Measurements from ENCODE around the gene HS6ST3. TPM values are rescaled to one million over a fixed set of nuclear protein-coding genes. Genes with fewer than 3 reads are reported as not detected.

HS6ST3 gene
- total and polyA plus RNA-seq, 9 of the 15 experiments (the other 6 are each of a cell fraction or from before 2014, with no cell fraction given) = not detected

DNA sequence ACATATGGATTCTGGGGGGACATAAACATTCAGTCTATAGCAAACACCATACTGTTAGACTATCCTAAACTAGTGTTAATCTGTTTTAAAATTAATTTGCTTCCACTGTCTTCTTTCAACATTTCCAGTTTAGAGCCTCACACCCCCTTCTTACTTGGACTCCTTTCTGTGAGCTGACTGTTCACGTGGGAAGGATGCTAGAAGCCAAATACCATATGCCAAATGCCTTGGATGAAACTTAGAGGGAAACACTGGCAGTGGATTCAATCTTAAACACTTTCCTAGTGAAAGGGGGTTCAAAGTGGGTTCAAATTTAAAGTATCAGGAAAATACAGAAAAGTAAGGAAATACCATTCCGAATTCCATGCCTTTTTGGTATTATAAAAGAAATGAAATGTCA lies 113.6 kb downstream of the HS6ST3 start:
- FAIRE-seq = no peak
- intact Hi-C loops (cut with micrococcal nuclease) = no loop called here
- 0% methylated on average over 2 of the region's 2 CpGs for WGBS (ENCODE audit: insufficient coverage, low coverage, missing lambda C conversion rate)
- no peak for TF ChIP-seq COPS2 (conservative IDR thresholded peaks at IDR 0.05)
- TF ChIP-seq BDP1 (IDR thresholded peaks at IDR 0.05; ENCODE audit: insufficient read depth, insufficient read length) = no peak
- no peak for TF ChIP-seq GMEB1 (CRISPR knock-in tag; IDR thresholded peaks at IDR 0.05)
- TF ChIP-seq ZNF165 (CRISPR knock-in tag; IDR thresholded peaks at IDR 0.05; ENCODE audit: borderline replicate concordance) = no peak
- TF ChIP-seq CREB3L1 (IDR thresholded peaks at IDR 0.05; ENCODE audit: borderline replicate concordance, low read depth) = no peak
- TF ChIP-seq C11orf30 (IDR thresholded peaks at IDR 0.05; ENCODE audit: low read depth) = no peak
- TF ChIP-seq ZNF561 (CRISPR knock-in tag; conservative IDR thresholded peaks at IDR 0.05) = no peak
- TF ChIP-seq, protein P1, sequence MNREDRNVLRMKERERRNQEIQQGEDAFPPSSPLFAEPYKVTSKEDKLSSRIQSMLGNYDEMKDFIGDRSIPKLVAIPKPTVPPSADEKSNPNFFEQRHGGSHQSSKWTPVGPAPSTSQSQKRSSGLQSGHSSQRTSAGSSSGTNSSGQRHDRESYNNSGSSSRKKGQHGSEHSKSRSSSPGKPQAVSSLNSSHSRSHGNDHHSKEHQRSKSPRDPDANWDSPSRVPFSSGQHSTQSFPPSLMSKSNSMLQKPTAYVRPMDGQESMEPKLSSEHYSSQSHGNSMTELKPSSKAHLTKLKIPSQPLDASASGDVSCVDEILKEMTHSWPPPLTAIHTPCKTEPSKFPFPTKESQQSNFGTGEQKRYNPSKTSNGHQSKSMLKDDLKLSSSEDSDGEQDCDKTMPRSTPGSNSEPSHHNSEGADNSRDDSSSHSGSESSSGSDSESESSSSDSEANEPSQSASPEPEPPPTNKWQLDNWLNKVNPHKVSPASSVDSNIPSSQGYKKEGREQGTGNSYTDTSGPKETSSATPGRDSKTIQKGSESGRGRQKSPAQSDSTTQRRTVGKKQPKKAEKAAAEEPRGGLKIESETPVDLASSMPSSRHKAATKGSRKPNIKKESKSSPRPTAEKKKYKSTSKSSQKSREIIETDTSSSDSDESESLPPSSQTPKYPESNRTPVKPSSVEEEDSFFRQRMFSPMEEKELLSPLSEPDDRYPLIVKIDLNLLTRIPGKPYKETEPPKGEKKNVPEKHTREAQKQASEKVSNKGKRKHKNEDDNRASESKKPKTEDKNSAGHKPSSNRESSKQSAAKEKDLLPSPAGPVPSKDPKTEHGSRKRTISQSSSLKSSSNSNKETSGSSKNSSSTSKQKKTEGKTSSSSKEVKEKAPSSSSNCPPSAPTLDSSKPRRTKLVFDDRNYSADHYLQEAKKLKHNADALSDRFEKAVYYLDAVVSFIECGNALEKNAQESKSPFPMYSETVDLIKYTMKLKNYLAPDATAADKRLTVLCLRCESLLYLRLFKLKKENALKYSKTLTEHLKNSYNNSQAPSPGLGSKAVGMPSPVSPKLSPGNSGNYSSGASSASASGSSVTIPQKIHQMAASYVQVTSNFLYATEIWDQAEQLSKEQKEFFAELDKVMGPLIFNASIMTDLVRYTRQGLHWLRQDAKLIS (CRISPR knock-in tag; IDR thresholded peaks at IDR 0.05) = no peak
- TF ChIP-seq PTRF (tag; IDR thresholded peaks at IDR 0.05) = no peak
- TF ChIP-seq ATF2 (CRISPR knock-in tag; IDR thresholded peaks at IDR 0.05) = no peak
- no peak for TF ChIP-seq ZKSCAN1 (IDR thresholded peaks at IDR 0.05; ENCODE audit: low read depth, low read length)
- no peak for TF ChIP-seq SNRNP70 (optimal IDR thresholded peaks at IDR 0.05; ENCODE audit: low read depth, low read length)
- no peak for TF ChIP-seq KDM4B (IDR thresholded peaks at IDR 0.05; ENCODE audit: borderline replicate concordance in 2 of 2, low read depth in 1 of 2)

More for the DNA sequence above, 113.6 kb downstream of the HS6ST3 start:
- no peaks in the 10 kb centered on the region for H4K20me1 ChIP-seq (replicated peaks; ENCODE audit: control insufficient read depth, insufficient read depth, low read length)
- H2AFZ ChIP-seq (ENCODE audit: low read depth, low read length) = no peak overlapping the region
- H3K4me2 ChIP-seq (ENCODE audit: insufficient read depth, low read length) = no peak overlapping the region
- no peak for DNase-seq (ENCODE audit: extremely low read depth in 1 of 4, low spot score in 3 of 4)
- H3K27ac ChIP-seq (ENCODE audit: extremely low read depth, low read depth, low read length) = no peak overlapping the region
- H3K4me1 ChIP-seq (replicated peaks in 1 of 2; ENCODE audit: control insufficient read depth in 2 of 2, insufficient read depth in 2 of 2, low read length in 2 of 2) = no peaks in the 10 kb centered on the region
- ChIA-PET CTCF (ENCODE audit: low intra/inter-chr PET ratio) (no interaction called here), POLR2A (no interaction called here)
- BruUV-seq (replicated peaks) = no TSS peak
- H3K36me3 ChIP-seq (ENCODE audit: control insufficient read depth, insufficient read depth, low read length) = no peaks in the 10 kb centered on the region
- H3K9me1 ChIP-seq (ENCODE audit: control insufficient read depth, insufficient read depth, low read length) = no peaks in the 10 kb centered on the region
- no peaks in the 10 kb centered on the region for H3K9me3 ChIP-seq (replicated peaks; ENCODE audit: control insufficient read depth, insufficient read depth, low read depth, low read length)
- no peak for ATAC-seq
- H3K27me3 ChIP-seq (ENCODE audit: control insufficient read depth in 2 of 2, insufficient read depth in 2 of 2, low read length in 2 of 2) = no peaks in the 10 kb centered on the region
- H3K9ac ChIP-seq (ENCODE audit: insufficient read depth in 1 of 2, low read depth in 2 of 2, low read length in 2 of 2) = no peak overlapping the region
- no peak overlapping the region for H3K4me3 ChIP-seq
- in situ Hi-C loops (cut with MboI) = no loop called here
- H3K79me2 ChIP-seq (ENCODE audit: control insufficient read depth, insufficient read depth, low read length) = no peaks in the 10 kb centered on the region
